ENCODE data around the gene PITX3.

DNA sequence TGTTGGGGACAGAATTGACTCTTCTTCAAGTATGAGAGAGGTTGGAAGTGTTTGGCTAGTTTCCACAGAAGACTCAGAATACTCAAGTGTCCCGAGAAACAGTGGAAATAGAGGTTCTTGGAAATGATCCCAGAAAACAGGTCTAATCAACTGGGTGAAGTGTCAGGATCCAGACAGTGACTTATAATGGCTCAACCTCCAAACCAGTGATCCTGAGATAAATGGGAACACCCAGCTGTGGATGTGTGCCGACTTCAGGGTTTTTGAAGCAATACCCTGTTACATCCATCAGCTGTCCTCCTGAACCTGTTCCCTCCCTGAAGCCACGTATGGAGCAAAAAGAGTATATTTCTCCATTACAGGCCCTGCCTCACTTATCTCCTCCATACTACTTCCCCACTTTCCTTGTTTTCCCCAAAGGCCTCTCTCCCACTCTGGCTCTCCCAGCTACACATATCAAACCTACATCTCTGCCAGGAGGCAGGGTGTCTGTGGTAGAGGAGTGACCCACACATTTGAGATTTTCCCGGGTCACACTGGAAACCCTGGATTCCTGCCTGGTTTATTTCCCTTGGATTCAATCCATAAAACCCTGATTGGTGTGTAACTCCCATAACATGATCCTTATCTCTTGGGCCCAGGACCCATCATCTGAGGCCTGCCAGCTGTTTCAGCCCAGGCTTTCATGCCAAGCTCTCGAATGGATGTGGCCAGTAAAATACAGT lies 32.8 kb downstream of the PITX3 start:
- TF ChIP-seq, protein P1, sequence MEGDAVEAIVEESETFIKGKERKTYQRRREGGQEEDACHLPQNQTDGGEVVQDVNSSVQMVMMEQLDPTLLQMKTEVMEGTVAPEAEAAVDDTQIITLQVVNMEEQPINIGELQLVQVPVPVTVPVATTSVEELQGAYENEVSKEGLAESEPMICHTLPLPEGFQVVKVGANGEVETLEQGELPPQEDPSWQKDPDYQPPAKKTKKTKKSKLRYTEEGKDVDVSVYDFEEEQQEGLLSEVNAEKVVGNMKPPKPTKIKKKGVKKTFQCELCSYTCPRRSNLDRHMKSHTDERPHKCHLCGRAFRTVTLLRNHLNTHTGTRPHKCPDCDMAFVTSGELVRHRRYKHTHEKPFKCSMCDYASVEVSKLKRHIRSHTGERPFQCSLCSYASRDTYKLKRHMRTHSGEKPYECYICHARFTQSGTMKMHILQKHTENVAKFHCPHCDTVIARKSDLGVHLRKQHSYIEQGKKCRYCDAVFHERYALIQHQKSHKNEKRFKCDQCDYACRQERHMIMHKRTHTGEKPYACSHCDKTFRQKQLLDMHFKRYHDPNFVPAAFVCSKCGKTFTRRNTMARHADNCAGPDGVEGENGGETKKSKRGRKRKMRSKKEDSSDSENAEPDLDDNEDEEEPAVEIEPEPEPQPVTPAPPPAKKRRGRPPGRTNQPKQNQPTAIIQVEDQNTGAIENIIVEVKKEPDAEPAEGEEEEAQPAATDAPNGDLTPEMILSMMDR (IDR thresholded peaks at IDR 0.05; ENCODE audit: low read depth, low read length, missing input control) = no peak
- no peak for TF ChIP-seq GABPA (IDR thresholded peaks at IDR 0.05 in 1 of 2, conservative IDR thresholded peaks at IDR 0.05 in 1 of 2)

Data from liver (tissue), 3 donors.